BJ (cell line): Measurements from ENCODE around the gene PAX3. TPM values are rescaled to one million over a fixed set of nuclear protein-coding genes. Genes with fewer than 3 reads are reported as not detected.
A peak's percentile ranks its signal among the peaks of the same experiment; 100 is the strongest.
"Not testable (repeated sequence)": the region's sequence is repeated elsewhere in the genome, so short reads cannot be mapped to it uniquely, and the experiment has no call there.

Source experiments
- CTCF ChIA-PET: fragments of 350-600 bp; formaldehyde crosslinking; extraction: SDS; loops from one replicate; lab custom pipeline; 2021; ENCODE audit warnings: antibody characterized with exemption, inconsistent platforms; lab: Yijun Ruan, JAX
- POLR2A ChIA-PET: fragments of 300-600 bp; sonication (Branson Sonifier 250); formaldehyde crosslinking; extraction: SDS; loops from one replicate; lab custom pipeline; 2021; ENCODE audit warnings: antibody characterized with exemption; lab: Charles Lee
- DNase-seq: peaks from one replicate; pipeline ENCODE4 v3.0.0-alpha.2; 2011; ENCODE audit warnings: low read depth
- H3K27me3 ChIP-seq: 2 replicates; pipeline ENCODE4 v1.6.0; 2011; ENCODE audit warnings: low read length; ENCODE audit not compliant: control insufficient read depth, insufficient read depth
- H3K36me3 ChIP-seq: 2 replicates; pipeline ENCODE4 v1.5.1; 2011; ENCODE audit warnings: low read length; ENCODE audit not compliant: control insufficient read depth, insufficient read depth
- H3K4me3 ChIP-seq: 2 replicates; pipeline ENCODE4 v1.5.1; 2011; ENCODE audit warnings: low read depth, mild to moderate bottlenecking, control low read depth, low read length
- CTCF ChIP-seq: IDR thresholded peaks from 2 replicates; pipeline ENCODE4 v1.5.1; 2011; ENCODE audit warnings: low read depth, mild to moderate bottlenecking, control low read depth, inconsistent platforms, low read length, moderate library complexity; ENCODE audit not compliant: insufficient read depth
- polyA plus RNA-seq: library from polyadenylated mRNA; depleted of rRNA; stranded (reverse); fragments of >200 nt; gene quantifications from 2 replicates; pipeline ENCODE4 v1.2.3, GENCODE V29; 2011

The PAX3 gene
- polyA plus RNA-seq, 1 experiment: 11.1 TPM

- H3K4me3 ChIP-seq: no peak overlapping the region
- POLR2A ChIA-PET: no interaction called here
- H3K36me3 ChIP-seq: no peaks in the 10 kb centered on the region
- CTCF ChIA-PET: no interaction called here
- H3K27me3 ChIP-seq: no peaks in the 10 kb centered on the region
- no peak for TF ChIP-seq CTCF
- DNase-seq: peak; percentile 19
Observed at GRCh38 chr2:222169346-222169745, 129.5 kb downstream of the PAX3 start.

- no peaks in the 10 kb centered on the region for H3K27me3 ChIP-seq
- no peaks in the 10 kb centered on the region for H3K36me3 ChIP-seq
- ChIA-PET CTCF (no interaction called here), POLR2A (no interaction called here)
- no peak for TF ChIP-seq CTCF
- no peak for DNase-seq
- no peak overlapping the region for H3K4me3 ChIP-seq
Observed at GRCh38 chr2:222167762-222168161, 131.0 kb downstream of the PAX3 start.

- TF ChIP-seq CTCF: no peak
- no peak overlapping the region for H3K4me3 ChIP-seq
- no peaks in the 10 kb centered on the region for H3K27me3 ChIP-seq
- CTCF ChIA-PET: no interaction called here
- DNase-seq: no peak
- POLR2A ChIA-PET: no interaction called here
- H3K36me3 ChIP-seq: no peaks in the 10 kb centered on the region
Observed at GRCh38 chr2:222160944-222161343, 137.9 kb downstream of the PAX3 start.

- POLR2A ChIA-PET: no interaction called here
- TF ChIP-seq CTCF: no peak
- CTCF ChIA-PET: interaction anchor here (0.6 kb wide), 1 partner anchor 30 kb away, joined by 3 read pairs; no protein-coding TSS in a partner anchor
- Histone ChIP-seq H3K4me3 (no peak overlapping the region), H3K27me3 (no peaks in the 10 kb centered on the region), H3K36me3 (no peaks in the 10 kb centered on the region)
- no peak for DNase-seq
Observed at GRCh38 chr2:222160125-222160524, 138.7 kb downstream of the PAX3 start.

GRCh38 chr2:222159221-222159620 is 139.6 kb downstream of the PAX3 start:
- CTCF ChIA-PET: no interaction called here

GRCh38 chr2:222155003-222155664 is 143.7 kb downstream of the PAX3 start:
- DNase-seq, POLR2A ChIA-PET: not testable (repeated sequence)

More at GRCh38 chr2:222159221-222159620, 139.6 kb downstream of the PAX3 start:
- TF ChIP-seq CTCF: no peak
- DNase-seq: no peak
- H3K4me3 ChIP-seq: no peak overlapping the region
- POLR2A ChIA-PET: no interaction called here
- H3K27me3 ChIP-seq: no peaks in the 10 kb centered on the region
- H3K36me3 ChIP-seq: no peaks in the 10 kb centered on the region

More at GRCh38 chr2:222155003-222155664, 143.7 kb downstream of the PAX3 start:
- H3K4me3 ChIP-seq, H3K36me3 ChIP-seq, H3K27me3 ChIP-seq, CTCF ChIA-PET: not testable (repeated sequence)
